SK-N-MC (cell line): ENCODE data around the gene SEPHS2.
A peak's percentile ranks its signal among the peaks of the same experiment; 100 is the strongest.
"Not testable (repeated sequence)": the region's sequence is repeated elsewhere in the genome, so short reads cannot be mapped to it uniquely, and the experiment has no call there.

Experiments used
- DNase-seq: peaks from one replicate; pipeline ENCODE4 v3.0.0-alpha.2; 2011; ENCODE audit warnings: low read depth, low spot score
- H3K27ac ChIP-seq: fragments of 200-600 bp; sonication (generic); 2 replicates; pipeline ENCODE4 v1.5.1; 2016; ENCODE audit warnings: mixed run types
- H3K36me3 ChIP-seq: fragments of 200-600 bp; sonication (generic); 2 replicates; pipeline ENCODE4 v1.6.1; 2017; ENCODE audit warnings: antibody characterized with exemption, low read length, mixed read lengths; ENCODE audit not compliant: insufficient read depth
- H3K4me3 ChIP-seq: fragments of 200-600 bp; sonication (generic); 2 replicates; pipeline ENCODE4 v1.5.1; 2016
- H3K9ac ChIP-seq: fragments of 200-600 bp; sonication (generic); 2 replicates; pipeline ENCODE4 v1.8.0; 2017; ENCODE audit warnings: mixed run types, mixed read lengths; ENCODE audit not compliant: insufficient read length
- H3K9me3 ChIP-seq: fragments of 200-600 bp; sonication (generic); 2 replicates; pipeline ENCODE4 v1.6.1; 2017; ENCODE audit warnings: low read depth, mild to moderate bottlenecking, antibody characterized with exemption, low read length, moderate library complexity, mixed read lengths
- EZH2 ChIP-seq: fragments of 200-600 bp; sonication (generic); IDR thresholded peaks from one replicate; pipeline ENCODE4 v1.6.1; 2017; ENCODE audit warnings: antibody characterized with exemption
- FOXP2 ChIP-seq: optimal IDR thresholded peaks from 2 replicates; pipeline ENCODE3; 2011; ENCODE audit warnings: mild to moderate bottlenecking, moderate library complexity; ENCODE audit not compliant: insufficient read depth; ENCODE audit errors: extremely low read length, control extremely low read depth
- POLR2AphosphoS5 ChIP-seq: IDR thresholded peaks from 2 replicates; pipeline ENCODE4 v1.6.1; 2012; ENCODE audit warnings: mild to moderate bottlenecking, low read depth, low read length, borderline replicate concordance

The SEPHS2 gene

DNA sequence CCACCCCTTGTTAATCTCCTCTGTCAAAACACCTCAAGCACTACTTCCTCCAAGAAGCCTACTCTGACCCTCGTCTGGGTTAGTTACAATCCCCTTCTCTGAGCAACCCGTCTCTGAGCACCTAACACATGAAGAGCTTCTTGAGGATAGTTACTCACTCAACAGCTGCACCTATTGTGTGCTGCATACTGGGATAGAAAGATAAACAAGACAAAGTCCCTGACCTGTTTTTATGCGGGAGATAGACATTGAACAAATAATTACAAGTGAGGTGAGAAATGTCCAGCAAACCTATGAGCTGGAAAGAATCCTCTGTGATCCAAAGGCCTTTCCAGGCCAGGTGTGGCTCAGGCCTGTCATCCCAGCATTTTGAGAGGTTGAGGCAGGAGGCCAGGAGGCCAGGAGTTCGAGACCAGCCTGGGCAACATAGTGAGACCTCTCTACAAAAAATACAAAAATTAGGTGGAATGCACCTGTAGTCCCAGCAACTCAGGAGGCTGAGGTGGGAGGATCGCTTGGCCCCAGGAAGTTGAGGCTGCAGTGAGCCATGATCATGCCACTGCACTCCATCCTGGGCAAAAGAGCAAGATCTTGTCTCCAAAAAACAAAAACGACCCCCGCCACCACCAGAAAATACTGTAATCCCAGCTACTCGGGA lies 43.8 kb downstream of the SEPHS2 start:
- Histone ChIP-seq H3K9me3 (no peaks in the 10 kb centered on the region), H3K27ac (no peak overlapping the region), H3K36me3 (peaks cover 7% of the 10 kb centered on the region; the same call in 1 of the 2 replicates), H3K9ac (no peak overlapping the region), H3K4me3 (no peak overlapping the region)
- DNase-seq: no peak
- TF ChIP-seq POLR2AphosphoS5: no peak
- TF ChIP-seq EZH2: no peak
- no peak for TF ChIP-seq FOXP2

DNA sequence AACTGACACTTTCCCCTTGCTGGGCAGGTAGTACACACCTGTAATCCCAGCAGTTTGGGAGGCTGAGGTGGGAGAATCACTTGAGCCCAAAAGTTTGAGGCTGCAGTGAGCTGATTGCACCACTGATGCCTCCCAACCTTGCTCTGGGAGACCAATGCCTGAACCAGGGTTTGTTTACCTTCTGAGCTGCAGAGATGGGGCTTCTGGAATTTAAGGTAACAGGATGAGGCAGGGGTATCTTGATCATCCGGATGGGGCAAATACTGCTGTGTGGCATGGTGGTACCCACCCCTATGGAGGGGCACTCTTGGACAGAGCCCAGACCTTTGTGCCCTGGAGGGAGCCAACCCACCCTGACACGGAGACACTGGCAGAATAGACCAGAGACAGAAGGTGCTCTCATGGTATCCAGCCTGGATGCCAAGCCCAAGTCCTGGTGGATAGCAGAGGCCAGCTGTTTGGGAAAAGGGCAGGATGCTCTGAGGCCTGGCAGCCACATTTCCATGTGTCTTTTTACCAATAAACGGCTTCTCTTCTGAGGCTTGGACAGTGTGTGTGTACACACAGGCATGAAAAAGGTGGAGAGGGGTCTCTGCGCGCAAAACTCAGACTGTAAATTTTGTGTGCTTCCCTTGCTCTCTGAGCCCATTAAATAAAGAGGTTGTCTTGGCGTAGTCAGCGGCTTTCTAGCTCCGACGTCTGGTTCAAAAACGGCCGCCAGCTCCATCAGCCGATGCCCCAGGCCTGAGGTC lies 46.1 kb downstream of the SEPHS2 start:
- Histone ChIP-seq H3K9me3 (no peaks in the 10 kb centered on the region), H3K4me3 (peak overlapping the region; percentile 93), H3K9ac (peak overlapping the region; percentile 95), H3K27ac (peak overlapping the region; percentile 94; the same call in 1 of the 2 replicates), H3K36me3 (peaks cover 7% of the 10 kb centered on the region; the same call in 1 of the 2 replicates)
- DNase-seq: no peak
- TF ChIP-seq EZH2 (no peak), FOXP2 (no peak), POLR2AphosphoS5 (no peak; the same call in 1 of the 2 replicates)

DNA sequence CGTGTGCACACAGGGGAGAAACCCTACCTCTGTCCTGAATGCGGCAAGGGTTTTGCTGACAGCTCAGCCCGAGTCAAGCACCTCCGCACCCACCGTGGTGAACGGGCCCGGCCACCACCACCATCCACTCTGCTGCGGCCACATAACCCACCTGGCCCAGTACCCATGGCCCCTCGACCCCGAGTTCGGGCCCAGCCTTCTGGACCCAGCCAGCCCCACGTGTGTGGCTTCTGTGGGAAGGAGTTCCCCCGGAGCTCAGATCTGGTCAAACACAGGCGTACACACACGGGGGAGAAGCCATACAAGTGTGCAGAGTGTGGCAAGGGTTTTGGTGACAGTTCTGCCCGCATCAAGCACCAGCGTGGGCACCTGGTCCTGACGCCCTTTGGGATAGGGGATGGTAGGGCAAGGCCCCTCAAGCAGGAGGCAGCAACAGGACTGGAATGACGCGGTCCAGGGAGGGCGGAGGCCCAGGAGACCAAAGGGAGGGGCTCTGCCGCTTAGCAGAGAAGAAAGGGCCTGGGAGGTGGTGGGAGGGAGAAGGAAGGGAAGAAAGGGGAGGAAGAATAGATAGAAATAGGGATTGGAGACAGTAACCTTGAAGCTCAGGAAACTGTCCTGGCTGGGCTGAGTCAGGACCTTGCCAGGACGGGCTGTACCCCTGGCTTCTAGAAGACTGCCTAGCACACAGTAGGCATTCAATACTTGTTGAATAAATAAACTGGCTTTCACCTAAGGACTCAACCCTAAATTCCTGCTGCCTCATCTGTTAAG lies 46.8 kb downstream of the SEPHS2 start:
- no peaks in the 10 kb centered on the region for H3K9me3 ChIP-seq
- peaks cover 7% of the 10 kb centered on the region; the same call in 1 of the 2 replicates for H3K36me3 ChIP-seq
- DNase-seq: no peak
- no peak for TF ChIP-seq EZH2
- TF ChIP-seq POLR2AphosphoS5: no peak
- no peak for TF ChIP-seq FOXP2
- H3K4me3 ChIP-seq: no peak overlapping the region
- H3K27ac ChIP-seq: no peak overlapping the region
- no peak overlapping the region for H3K9ac ChIP-seq

DNA sequence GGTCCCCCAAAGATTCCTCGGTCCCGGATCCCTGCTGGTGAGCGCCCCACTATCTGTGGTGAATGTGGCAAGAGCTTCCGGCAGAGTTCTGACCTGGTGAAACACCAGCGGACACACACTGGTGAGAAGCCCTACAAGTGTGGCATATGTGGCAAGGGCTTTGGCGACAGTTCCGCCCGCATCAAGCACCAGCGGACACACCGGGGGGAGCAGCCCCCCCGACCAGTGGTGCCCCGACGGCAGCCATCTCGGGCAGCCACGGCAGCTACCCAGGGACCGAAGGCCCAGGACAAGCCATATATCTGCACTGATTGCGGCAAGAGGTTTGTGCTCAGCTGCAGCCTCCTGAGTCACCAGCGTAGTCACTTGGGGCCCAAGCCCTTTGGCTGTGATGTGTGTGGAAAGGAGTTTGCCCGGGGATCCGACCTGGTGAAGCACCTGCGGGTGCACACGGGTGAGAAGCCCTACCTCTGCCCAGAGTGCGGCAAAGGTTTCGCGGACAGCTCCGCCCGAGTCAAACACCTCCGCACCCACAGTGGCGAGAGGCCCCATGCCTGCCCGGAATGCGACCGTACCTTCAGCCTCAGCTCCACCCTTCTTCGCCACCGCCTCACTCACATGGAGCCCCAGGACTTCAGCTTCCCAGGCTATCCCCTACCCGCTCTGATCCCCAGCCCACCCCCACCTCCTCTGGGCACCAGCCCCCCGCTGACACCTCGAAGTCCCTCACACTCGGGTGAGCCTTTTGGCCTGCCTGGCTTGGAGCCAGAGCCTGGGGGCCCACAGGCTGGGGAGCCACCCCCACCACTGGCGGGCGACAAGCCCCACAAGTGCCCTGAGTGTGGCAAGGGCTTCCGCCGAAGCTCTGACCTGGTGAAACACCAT lies 47.7 kb downstream of the SEPHS2 start:
- Histone ChIP-seq H3K27ac (no peak overlapping the region), H3K9me3 (no peaks in the 10 kb centered on the region), H3K4me3 (no peak overlapping the region), H3K36me3 (peaks cover 7% of the 10 kb centered on the region; the same call in 1 of the 2 replicates), H3K9ac (no peak overlapping the region)
- no peak for DNase-seq
- no peak for TF ChIP-seq EZH2
- TF ChIP-seq FOXP2: no peak
- TF ChIP-seq POLR2AphosphoS5: no peak

DNA sequence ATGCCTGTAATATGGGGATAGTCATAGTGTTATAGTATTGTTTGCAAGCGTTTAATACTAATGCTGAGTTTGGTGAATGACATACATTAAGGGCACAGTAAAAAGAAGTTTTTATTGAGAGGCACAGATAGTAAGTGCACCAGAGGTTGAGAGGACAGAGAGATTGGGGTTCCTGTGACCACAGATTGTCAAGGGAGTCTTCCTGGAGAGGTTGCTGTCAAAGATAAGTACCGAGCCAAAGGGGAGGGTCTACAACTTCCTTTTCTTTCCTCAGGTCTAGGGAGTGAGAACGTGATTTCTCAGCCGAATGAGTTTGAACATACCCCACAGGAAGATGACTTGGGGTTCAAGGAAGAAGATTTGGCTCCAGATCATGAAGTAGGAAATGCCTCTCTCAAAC lies 48.6 kb downstream of the SEPHS2 start:
- no peak for TF ChIP-seq EZH2
- no peak for TF ChIP-seq POLR2AphosphoS5
- no peak for TF ChIP-seq FOXP2
- H3K4me3 ChIP-seq: no peak overlapping the region
- peaks cover 7% of the 10 kb centered on the region; the same call in 1 of the 2 replicates for H3K36me3 ChIP-seq
- no peak for DNase-seq
- H3K27ac ChIP-seq: peak overlapping the region; percentile 37; the same call in 1 of the 2 replicates
- no peak overlapping the region for H3K9ac ChIP-seq
- H3K9me3 ChIP-seq: no peaks in the 10 kb centered on the region

DNA sequence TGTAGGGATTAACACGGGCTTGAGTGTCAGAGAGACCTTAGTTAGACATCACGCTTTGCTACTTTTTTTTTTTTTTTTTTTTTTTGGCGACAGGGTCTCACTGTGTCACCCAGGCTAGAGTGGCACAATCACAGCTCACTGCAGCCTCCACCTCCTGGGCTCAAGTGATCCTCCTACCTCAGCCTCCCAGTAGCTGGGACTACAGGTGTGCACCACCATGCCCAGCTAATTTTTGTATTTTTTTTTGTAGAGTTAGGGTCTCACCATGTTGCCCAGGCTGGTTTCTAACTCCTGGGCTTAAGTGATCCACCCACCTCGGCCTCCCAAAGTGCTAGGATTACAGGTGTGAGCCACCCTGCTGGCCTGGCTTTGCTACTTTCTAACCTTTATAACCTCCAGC lies 49.0 kb downstream of the SEPHS2 start:
- not testable (repeated sequence) for H3K9me3 ChIP-seq, H3K9ac ChIP-seq, H3K4me3 ChIP-seq, H3K27ac ChIP-seq, H3K36me3 ChIP-seq, DNase-seq

DNA sequence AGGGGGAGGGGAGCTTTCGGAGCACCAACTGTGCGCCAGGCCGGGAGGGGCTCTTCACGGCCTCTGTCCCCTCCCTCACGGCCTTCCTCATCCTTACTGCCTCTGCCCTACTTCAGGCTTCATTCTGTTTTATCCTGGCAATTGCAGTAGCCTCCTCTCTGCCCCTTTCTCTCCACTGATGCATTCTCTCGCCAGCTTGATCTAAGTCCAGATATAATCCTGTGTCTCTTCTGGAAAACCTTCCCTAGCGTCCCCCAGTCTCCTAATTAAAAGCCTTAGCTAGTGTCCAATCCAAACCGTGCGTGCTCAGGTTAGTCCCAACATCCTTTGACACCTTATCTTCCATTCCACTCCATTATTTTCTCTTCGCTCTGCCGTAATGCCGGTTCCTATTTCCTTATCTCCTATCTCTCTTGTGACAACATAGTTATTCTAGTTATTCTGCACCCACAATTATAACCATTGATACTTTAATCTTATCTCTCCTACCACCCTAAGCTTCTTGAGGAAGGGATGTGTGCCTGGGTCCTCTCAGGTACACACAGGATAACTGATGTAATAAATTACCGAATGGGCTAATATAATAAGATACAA lies 49.6 kb downstream of the SEPHS2 start:
- H3K27ac ChIP-seq: peak overlapping the region; percentile 52
- peaks cover 7% of the 10 kb centered on the region; the same call in 1 of the 2 replicates for H3K36me3 ChIP-seq
- H3K9me3 ChIP-seq: no peaks in the 10 kb centered on the region
- DNase-seq: no peak
- H3K4me3 ChIP-seq: peak overlapping the region; percentile 93
- TF ChIP-seq POLR2AphosphoS5 (no peak), FOXP2 (no peak), EZH2 (no peak)
- H3K9ac ChIP-seq: peak overlapping the region; percentile 95
